ENCODE results near the gene SLC38A3. TPM values are rescaled to one million over a fixed set of nuclear protein-coding genes. Genes with fewer than 3 reads are reported as not detected.

Gene SLC38A3
- total and polyA plus RNA-seq, 2 of the 8 experiments (the other 6 are each of a cell fraction or from before 2014, with no cell fraction given), result 1.2 to 3.7 TPM

DNA sequence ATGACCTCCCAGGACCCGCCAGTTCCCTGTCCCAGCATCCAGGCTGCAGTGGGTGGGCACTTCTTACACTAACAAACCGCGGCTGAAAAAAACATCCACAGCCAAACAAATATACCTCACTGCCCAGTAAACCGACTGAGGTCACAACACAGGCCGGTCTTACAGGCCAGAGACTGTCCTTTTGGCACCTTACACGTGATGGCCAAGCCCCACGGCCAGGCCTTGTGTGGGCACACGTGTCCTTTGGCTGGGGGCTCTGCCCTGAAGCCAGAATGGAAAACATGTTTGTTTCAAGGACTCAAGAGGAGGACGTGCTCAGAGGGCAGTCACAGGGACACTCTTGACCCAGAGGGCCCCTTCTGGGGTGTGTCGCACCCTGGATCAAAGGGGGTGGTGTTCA, 9.8 kb downstream of the SLC38A3 start:
- no peak overlapping the region for H3K9ac ChIP-seq (replicated peaks in 1 of 4; ENCODE audit: extremely low read depth in 1 of 4, low read depth in 3 of 4, low read length in 3 of 4)
- H3K36me3 ChIP-seq (ENCODE audit: control insufficient read depth in 2 of 4, insufficient read depth in 4 of 4, low read length in 3 of 4), result no peaks in the 10 kb centered on the region
- H3K27ac ChIP-seq (ENCODE audit: low read depth, low read length), result no peak overlapping the region
- H3K27me3 ChIP-seq (replicated peaks in 1 of 4; ENCODE audit: control insufficient read depth in 3 of 4, extremely low read depth in 1 of 4, insufficient read depth in 3 of 4, low read length in 3 of 4), result no peaks in the 10 kb centered on the region; a peak in 2 of 7 replicates
- H3K9me3 ChIP-seq (ENCODE audit: insufficient read depth in 2 of 2, low read depth in 1 of 2, low read length in 1 of 2), result no peaks in the 10 kb centered on the region
- H2BK12ac ChIP-seq (ENCODE audit: low read depth, low read length), result no peak overlapping the region
- no peak for FAIRE-seq
- H3K79me1 ChIP-seq (ENCODE audit: low read depth, low read length), result no peaks in the 10 kb centered on the region
- ChIA-PET POLR2A (ENCODE audit: partially characterized antibody) (no interaction called here), CTCF (ENCODE audit: partially characterized antibody) (interaction anchor here (0.7 to 48.1 kb wide), 8 partner anchors 6 to 93 kb away, joined by 3 to 2149 read pairs (median 320); partner anchors contain the start of genes GNAI2, GNAT1, LSMEM2 and SEMA3B)
- no peak overlapping the region for H2BK20ac ChIP-seq (ENCODE audit: low read length)
- TF ChIP-seq SP4 (IDR thresholded peaks at IDR 0.05; ENCODE audit: low read length) (no peak), POLR2A (IDR thresholded peaks at IDR 0.05; ENCODE audit: control extremely low read depth in 1 of 2, low read depth in 2 of 2, low read length in 2 of 2) (no peak), ZNF274 (IDR thresholded peaks at IDR 0.05; ENCODE audit: borderline replicate concordance, extremely low read depth, low read length) (no peak), SRF (IDR thresholded peaks at IDR 0.05; ENCODE audit: low read depth, low read length) (no peak), RNF2 (IDR thresholded peaks at IDR 0.05; ENCODE audit: borderline replicate concordance, low read depth, low read length, missing control alignments, poor library complexity, severe bottlenecking) (no peak), GTF2F1 (IDR thresholded peaks at IDR 0.05; ENCODE audit: borderline replicate concordance, low read depth, low read length) (no peak), YY1 (IDR thresholded peaks at IDR 0.05; ENCODE audit: low read depth, low read length) (no peak), KDM4A (IDR thresholded peaks at IDR 0.05; ENCODE audit: low read depth, low read length, severe bottlenecking) (no peak), RFX5 (IDR thresholded peaks at IDR 0.05; ENCODE audit: borderline replicate concordance, low read depth, low read length) (no peak), RXRA (IDR thresholded peaks at IDR 0.05; ENCODE audit: insufficient read depth, low read depth, low read length) (no peak), RBBP5 (IDR thresholded peaks at IDR 0.05; ENCODE audit: borderline replicate concordance, low read depth, low read length) (no peak), SIN3A (conservative IDR thresholded peaks at IDR 0.05 in 1 of 2, IDR thresholded peaks at IDR 0.05 in 1 of 2; ENCODE audit: low read depth in 1 of 2, low read length in 2 of 2) (no peak), TCF12 (IDR thresholded peaks at IDR 0.05; ENCODE audit: low read depth, low read length) (no peak), SP2 (IDR thresholded peaks at IDR 0.05; ENCODE audit: low read length) (no peak)
- H4K8ac ChIP-seq (ENCODE audit: extremely low read depth, insufficient read depth, low read length), result no peak overlapping the region
- H2AK5ac ChIP-seq (ENCODE audit: low read depth, low read length), result no peak overlapping the region
- no peaks in the 10 kb centered on the region for H4K20me1 ChIP-seq (replicated peaks in 1 of 2; ENCODE audit: control insufficient read depth in 1 of 2, insufficient read depth in 2 of 2, low read length in 2 of 2)
- no peak for DNase-seq (ENCODE audit: low read depth in 1 of 2, low spot score in 2 of 2)
- H3K4me3 ChIP-seq (ENCODE audit: extremely low read depth in 1 of 4, insufficient read depth in 2 of 4, low read depth in 3 of 4, low read length in 4 of 4), result no peak overlapping the region
- no peaks in the 10 kb centered on the region for H3K23me2 ChIP-seq (ENCODE audit: low read depth, low read length)
- H2BK15ac ChIP-seq (ENCODE audit: low read length), result no peak overlapping the region
- H2BK5ac ChIP-seq (ENCODE audit: low read depth, low read length), result no peak overlapping the region
- H3K56ac ChIP-seq (replicated peaks; ENCODE audit: insufficient read length, low read depth, low read length), result no peak overlapping the region
- H2AFZ ChIP-seq (ENCODE audit: low read length), result no peak overlapping the region
- H4K5ac ChIP-seq (ENCODE audit: insufficient read length, low read depth, low read length), result no peak overlapping the region
- peaks cover 0 to 23% (median 10%) of the 10 kb centered on the region in 4 experiments; a peak in 5 of 7 replicates for H3K4me1 ChIP-seq (replicated peaks in 1 of 4; ENCODE audit: control insufficient read depth in 3 of 4, insufficient read depth in 4 of 4, low read length in 3 of 4)
- WGBS, 2 experiments (ENCODE audit: extremely low coverage in 1 of 2, insufficient coverage in 1 of 2, insufficient read length in 1 of 2, insufficient replicate concordance in 2 of 2, low coverage in 1 of 2, low lambda C conversion rate in 2 of 2, missing lambda C conversion rate in 1 of 2), result 93% methylated on average over 10 of the region's 10 CpGs; no CpG with 5 or more reads in 1 of the 2 experiments
- H3K4me2 ChIP-seq (ENCODE audit: insufficient read depth in 1 of 2, low read depth in 2 of 2, low read length in 2 of 2), result no peak overlapping the region
- H4K91ac ChIP-seq (replicated peaks; ENCODE audit: insufficient read length, low read length), result no peak overlapping the region
- no peak overlapping the region for H3K4ac ChIP-seq (replicated peaks; ENCODE audit: insufficient read length, low read depth, low read length)
- no peak overlapping the region for H2BK120ac ChIP-seq (replicated peaks; ENCODE audit: low read depth, low read length)
- H3K14ac ChIP-seq (ENCODE audit: insufficient read length), result no peak overlapping the region
- no peaks in the 10 kb centered on the region for H3K79me2 ChIP-seq (ENCODE audit: control insufficient read depth in 1 of 2, insufficient read depth in 2 of 2, low read length in 2 of 2)
- no peak overlapping the region for H3K18ac ChIP-seq (ENCODE audit: extremely low read depth, low read length)
- no peak overlapping the region for H3K23ac ChIP-seq (ENCODE audit: insufficient read length)

Measured in H1 (cell line).